Osteocyte (in vitro differentiated cells): Measurements from ENCODE around the gene ACSS1. TPM values are rescaled to one million over a fixed set of nuclear protein-coding genes. Genes with fewer than 3 reads are reported as not detected.

Experiments used
- DNase-seq: peaks from one replicate; pipeline ENCODE4 v3.0.0; 2021; ENCODE audit warnings: mixed read lengths; ENCODE audit not compliant: unreplicated experiment; ENCODE audit errors: extremely low spot score
- H3K27ac Mint-ChIP-seq: one replicate; pipeline ENCODE4 v1.8.0; 2021; ENCODE audit warnings: mild to moderate bottlenecking, mixed read lengths; ENCODE audit not compliant: unreplicated experiment
- H3K27me3 Mint-ChIP-seq: one replicate; pipeline ENCODE4 v1.8.0; 2021; ENCODE audit warnings: mixed read lengths; ENCODE audit not compliant: unreplicated experiment
- H3K36me3 Mint-ChIP-seq: one replicate; pipeline ENCODE4 v1.8.0; 2021; ENCODE audit warnings: mixed read lengths; ENCODE audit not compliant: unreplicated experiment
- H3K4me1 Mint-ChIP-seq: one replicate; pipeline ENCODE4 v1.8.0; 2021; ENCODE audit warnings: mixed read lengths; ENCODE audit not compliant: unreplicated experiment
- H3K4me3 Mint-ChIP-seq: one replicate; pipeline ENCODE4 v1.8.0; 2021; ENCODE audit warnings: mild to moderate bottlenecking, moderate library complexity, mixed read lengths; ENCODE audit not compliant: unreplicated experiment
- H3K9me3 Mint-ChIP-seq: one replicate; pipeline ENCODE4 v1.8.0; 2021; ENCODE audit warnings: mixed read lengths; ENCODE audit not compliant: unreplicated experiment
- total RNA-seq: library from RNA; stranded (reverse); gene quantifications from 2 replicates; pipeline ENCODE4 v1.2.1, GENCODE V29; 2021
- TF ChIP-seq, protein P1 (sequence below): fragments of 200-600 bp; sonication (generic); IDR thresholded peaks from 2 replicates; pipeline ENCODE4 v1.5.0; 2021; ENCODE audit warnings: antibody characterized with exemption, mild to moderate bottlenecking, moderate library complexity

Gene ACSS1
- total RNA-seq, 1 donor from 2014 or later = 8.2 TPM

DNA sequence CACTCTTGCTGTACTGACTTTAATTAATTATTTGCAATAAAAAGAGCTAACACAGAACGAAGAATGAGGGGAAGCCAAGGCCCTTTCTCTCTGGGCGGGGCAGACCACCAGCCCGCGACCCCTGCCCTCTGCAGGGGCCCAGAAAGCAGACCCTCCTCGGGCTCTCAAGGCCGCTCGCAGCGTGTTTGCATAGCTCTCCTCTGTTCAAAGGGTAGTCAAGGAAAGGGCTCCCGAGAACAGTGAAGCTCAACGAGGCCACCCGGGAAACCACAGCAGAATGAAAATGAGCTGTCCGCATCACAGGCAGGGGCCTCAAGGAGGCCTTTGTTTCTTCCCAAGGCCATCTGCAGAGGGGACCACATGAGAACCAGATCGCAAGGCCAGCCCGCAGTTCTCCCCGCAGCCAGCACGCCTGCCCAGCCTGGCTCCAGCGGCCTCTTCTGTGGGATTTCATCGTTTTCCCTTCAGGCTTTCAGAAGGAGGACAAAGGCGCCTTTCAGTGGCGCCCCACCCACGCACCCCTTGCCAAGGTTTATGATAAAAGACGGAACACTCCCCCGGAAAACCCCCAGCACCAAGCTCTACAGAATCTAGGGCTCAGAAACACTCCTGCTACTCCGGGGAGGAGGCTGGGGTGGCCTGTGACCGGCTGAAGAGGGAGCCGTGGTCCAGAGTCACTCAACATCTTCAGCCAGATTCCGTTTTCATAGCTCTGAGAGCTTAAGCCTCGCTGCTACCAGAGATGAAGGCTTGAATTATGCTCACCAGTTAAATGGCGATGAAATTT lies 25.3 kb downstream of the ACSS1 start:
- Mint-ChIP-seq H3K36me3 (peaks cover 5% of the 10 kb centered on the region), H3K4me3 (no peak overlapping the region), H3K9me3 (no peaks in the 10 kb centered on the region), H3K27me3 (peaks cover 14% of the 10 kb centered on the region), H3K27ac (no peak overlapping the region), H3K4me1 (peaks cover 28% of the 10 kb centered on the region)
- no peak for DNase-seq
- TF ChIP-seq, protein P1, sequence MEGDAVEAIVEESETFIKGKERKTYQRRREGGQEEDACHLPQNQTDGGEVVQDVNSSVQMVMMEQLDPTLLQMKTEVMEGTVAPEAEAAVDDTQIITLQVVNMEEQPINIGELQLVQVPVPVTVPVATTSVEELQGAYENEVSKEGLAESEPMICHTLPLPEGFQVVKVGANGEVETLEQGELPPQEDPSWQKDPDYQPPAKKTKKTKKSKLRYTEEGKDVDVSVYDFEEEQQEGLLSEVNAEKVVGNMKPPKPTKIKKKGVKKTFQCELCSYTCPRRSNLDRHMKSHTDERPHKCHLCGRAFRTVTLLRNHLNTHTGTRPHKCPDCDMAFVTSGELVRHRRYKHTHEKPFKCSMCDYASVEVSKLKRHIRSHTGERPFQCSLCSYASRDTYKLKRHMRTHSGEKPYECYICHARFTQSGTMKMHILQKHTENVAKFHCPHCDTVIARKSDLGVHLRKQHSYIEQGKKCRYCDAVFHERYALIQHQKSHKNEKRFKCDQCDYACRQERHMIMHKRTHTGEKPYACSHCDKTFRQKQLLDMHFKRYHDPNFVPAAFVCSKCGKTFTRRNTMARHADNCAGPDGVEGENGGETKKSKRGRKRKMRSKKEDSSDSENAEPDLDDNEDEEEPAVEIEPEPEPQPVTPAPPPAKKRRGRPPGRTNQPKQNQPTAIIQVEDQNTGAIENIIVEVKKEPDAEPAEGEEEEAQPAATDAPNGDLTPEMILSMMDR = no peak

DNA sequence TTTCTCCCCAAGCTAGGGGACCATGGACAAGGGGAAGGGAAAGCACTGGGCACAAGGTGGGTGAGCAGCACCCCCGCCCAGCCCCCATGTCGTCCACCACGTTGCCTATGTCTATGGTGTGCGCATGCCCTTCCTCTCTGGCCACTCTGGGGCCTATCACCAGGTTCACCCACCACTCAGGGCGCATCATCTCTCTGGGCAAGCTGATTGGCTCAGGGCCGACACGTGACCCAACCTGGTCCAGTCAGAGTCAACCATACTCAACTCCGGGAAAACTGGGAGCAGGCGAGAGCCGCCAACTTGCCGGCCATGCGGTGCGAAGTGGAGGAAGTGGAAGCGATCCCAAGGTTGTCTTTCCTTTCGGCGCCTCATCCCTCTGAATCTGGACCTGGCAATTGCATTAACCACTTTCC lies 25.9 kb downstream of the ACSS1 start:
- TF ChIP-seq, protein P1 = no peak
- Mint-ChIP-seq H3K4me1 (peaks cover 26% of the 10 kb centered on the region), H3K9me3 (no peaks in the 10 kb centered on the region), H3K27me3 (peaks cover 19% of the 10 kb centered on the region), H3K36me3 (peaks cover 5% of the 10 kb centered on the region), H3K4me3 (no peak overlapping the region), H3K27ac (no peak overlapping the region)
- no peak for DNase-seq

DNA sequence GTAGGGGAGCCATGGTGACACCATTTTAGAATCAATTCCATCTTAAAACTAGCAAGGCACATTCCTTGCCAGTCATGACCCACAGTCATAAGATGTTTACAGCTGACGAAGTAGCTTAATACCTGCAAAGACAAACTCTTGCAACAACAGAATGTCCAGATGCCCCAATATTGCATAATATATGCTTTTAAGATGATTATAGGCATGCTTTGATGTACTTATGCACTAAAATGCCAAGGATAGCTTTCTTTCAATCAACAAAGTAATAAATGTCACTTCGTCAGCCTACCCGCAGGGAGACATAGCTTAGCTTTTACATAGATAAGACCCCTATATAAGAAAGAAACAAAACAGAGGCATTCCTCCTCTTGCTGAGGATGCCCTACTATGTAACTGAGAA lies 26.7 kb downstream of the ACSS1 start:
- no peak for DNase-seq
- Mint-ChIP-seq H3K36me3 (peaks cover 5% of the 10 kb centered on the region), H3K4me1 (peaks cover 18% of the 10 kb centered on the region), H3K27me3 (peaks cover 20% of the 10 kb centered on the region), H3K27ac (no peak overlapping the region), H3K9me3 (no peaks in the 10 kb centered on the region), H3K4me3 (no peak overlapping the region)
- TF ChIP-seq, protein P1 = no peak

DNA sequence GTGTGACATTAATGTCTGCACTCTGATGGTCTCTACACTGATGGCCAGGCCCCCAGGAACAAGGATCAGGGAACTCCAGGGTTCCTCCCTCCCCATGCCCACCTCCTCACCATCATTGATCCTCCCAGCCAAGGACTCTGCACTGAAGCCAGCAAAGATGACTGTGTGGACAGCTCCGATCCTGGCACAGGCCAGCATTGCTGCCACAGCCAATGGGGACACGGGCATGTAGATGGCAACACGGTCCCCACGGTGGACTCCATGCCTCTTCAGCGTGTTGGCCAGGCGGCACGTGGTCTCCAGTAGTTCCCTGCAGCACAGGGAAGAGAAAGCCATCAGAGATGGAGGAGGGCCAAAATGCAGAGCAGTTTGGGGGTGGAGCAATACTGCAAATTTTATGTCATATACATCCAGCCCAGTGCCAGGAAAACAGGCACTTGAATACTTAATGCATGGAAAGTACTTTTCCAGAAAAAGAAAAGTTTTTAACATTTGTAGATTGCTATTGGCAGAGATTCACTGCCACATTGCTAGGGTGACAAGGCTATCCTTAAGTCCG lies 27.2 kb downstream of the ACSS1 start:
- no peak overlapping the region for H3K27ac Mint-ChIP-seq
- TF ChIP-seq, protein P1 = no peak

DNA sequence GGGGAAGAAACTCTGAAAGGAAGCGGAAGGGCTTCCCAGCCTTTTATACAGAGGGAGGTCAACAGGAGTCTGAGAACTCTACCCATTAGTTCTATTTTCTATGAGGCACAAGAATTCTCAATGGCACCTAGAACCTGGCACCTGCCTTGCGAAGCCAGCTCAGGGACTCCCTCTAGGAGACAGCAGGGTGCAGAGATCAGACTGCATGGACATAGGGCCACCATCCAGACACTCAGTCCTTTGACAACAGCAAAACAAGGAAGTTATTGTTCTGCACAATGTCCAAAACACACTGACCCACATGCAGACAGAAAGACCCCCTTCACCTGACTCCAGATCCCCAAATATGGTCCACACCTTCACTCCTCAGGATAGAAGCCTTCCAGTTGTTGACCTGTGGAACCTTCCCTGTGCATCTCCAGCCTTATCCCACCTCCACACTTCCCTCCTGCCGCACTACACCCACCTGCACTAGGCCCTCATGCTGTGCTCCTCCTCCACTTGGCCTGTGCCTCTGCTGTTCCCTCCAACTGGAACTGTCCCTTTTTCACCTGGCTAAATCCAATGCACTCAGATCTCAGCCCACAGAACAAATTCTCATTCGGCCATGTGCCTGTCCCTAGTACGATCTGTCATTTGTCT lies 27.8 kb downstream of the ACSS1 start:
- no peak for DNase-seq
- H3K4me3 Mint-ChIP-seq = no peak overlapping the region
- peaks cover 5% of the 10 kb centered on the region for H3K36me3 Mint-ChIP-seq
- H3K27ac Mint-ChIP-seq = no peak overlapping the region
- TF ChIP-seq, protein P1 = no peak
- H3K27me3 Mint-ChIP-seq = peaks cover 20% of the 10 kb centered on the region
- H3K9me3 Mint-ChIP-seq = no peaks in the 10 kb centered on the region
- peaks cover 11% of the 10 kb centered on the region for H3K4me1 Mint-ChIP-seq

More for the DNA sequence above, 27.2 kb downstream of the ACSS1 start:
- H3K36me3 Mint-ChIP-seq = peaks cover 5% of the 10 kb centered on the region
- H3K4me3 Mint-ChIP-seq = no peak overlapping the region
- H3K9me3 Mint-ChIP-seq = no peaks in the 10 kb centered on the region
- H3K4me1 Mint-ChIP-seq = peaks cover 13% of the 10 kb centered on the region
- H3K27me3 Mint-ChIP-seq = peaks cover 20% of the 10 kb centered on the region
- DNase-seq = no peak
